ENCODE data around the gene MLXIP. TPM values are rescaled to one million over a fixed set of nuclear protein-coding genes. Genes with fewer than 3 reads are reported as not detected.

MLXIP gene
- total and polyA plus RNA-seq, 4 donors: 10.3 to 65.1 (median 44.4) TPM

DNA sequence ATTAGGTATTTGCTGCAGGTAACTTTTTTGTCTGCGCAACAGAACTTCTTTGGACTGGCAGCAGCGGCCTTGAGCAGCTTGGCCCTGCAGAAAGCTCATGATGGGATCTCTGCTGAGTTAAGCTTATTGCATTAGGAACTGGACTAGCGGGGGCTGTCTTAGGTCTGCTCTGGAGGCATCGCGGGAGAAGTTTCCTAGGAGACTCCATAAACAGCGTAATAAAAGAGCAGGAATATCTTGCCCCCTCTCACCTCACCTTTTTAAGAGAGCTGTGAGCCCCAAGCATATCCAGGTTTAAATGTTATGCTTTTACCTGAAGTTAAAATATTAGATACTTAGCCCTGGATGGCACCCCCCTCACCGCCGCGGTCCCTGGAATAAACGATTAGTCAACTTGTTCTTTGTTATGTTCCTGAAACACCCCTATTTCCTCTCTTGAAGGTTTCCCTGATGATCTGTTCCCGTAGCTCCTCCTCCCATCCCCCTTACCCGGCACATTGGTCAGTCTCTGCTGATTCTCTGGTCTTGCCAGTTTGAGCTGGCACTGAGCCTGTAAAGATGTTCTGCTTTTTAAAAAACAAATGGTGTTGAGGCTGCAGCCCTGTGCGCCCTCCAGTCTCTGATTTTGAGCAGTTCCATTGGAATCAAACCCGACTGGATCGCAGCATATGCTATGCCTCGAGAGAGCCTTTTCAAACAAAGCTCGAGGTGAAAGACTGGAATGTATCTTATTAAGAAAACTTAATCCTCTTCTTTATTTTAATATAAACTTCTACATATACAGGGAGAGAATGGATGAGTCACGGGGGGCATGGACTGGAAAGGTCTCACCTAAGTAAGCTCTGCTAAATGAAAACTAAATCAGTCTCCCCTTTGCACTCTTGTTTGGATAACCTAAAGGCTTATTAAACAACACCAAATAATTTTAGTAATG is 1.9 kb downstream of the MLXIP start:
- DNase-seq: peak; percentile 77 to 86
- H3K9me3 ChIP-seq (ENCODE audit: control insufficient read depth, low read length): no peaks in the 10 kb centered on the region
- WGBS, 2 donors: 6 to 7% methylated on average over 18 of the region's 18 CpGs
- H3K36me3 ChIP-seq (ENCODE audit: control insufficient read depth in 1 of 2, insufficient read depth in 2 of 2, low read length in 1 of 2): no peaks in the 10 kb centered on the region
- peak overlapping the region; percentile 49 to 85 for H3K4me3 ChIP-seq (ENCODE audit: low read length in 2 of 2)
- peak overlapping the region in 1 of 2 donors; percentile 13 for H3K27ac ChIP-seq (ENCODE audit: low read depth in 1 of 2, low read length in 2 of 2)
- intact Hi-C loops (cut with DNase I): no loop called here
- no peaks in the 10 kb centered on the region for H3K4me1 ChIP-seq (ENCODE audit: control insufficient read depth in 1 of 2, insufficient read depth in 2 of 2, low read length in 2 of 2)
- peak; percentile 56 for ATAC-seq (ENCODE audit: low FRiP score)
- H3K27me3 ChIP-seq (ENCODE audit: control insufficient read depth in 1 of 2, insufficient read depth in 2 of 2, low read length in 1 of 2): no peaks in the 10 kb centered on the region

DNA sequence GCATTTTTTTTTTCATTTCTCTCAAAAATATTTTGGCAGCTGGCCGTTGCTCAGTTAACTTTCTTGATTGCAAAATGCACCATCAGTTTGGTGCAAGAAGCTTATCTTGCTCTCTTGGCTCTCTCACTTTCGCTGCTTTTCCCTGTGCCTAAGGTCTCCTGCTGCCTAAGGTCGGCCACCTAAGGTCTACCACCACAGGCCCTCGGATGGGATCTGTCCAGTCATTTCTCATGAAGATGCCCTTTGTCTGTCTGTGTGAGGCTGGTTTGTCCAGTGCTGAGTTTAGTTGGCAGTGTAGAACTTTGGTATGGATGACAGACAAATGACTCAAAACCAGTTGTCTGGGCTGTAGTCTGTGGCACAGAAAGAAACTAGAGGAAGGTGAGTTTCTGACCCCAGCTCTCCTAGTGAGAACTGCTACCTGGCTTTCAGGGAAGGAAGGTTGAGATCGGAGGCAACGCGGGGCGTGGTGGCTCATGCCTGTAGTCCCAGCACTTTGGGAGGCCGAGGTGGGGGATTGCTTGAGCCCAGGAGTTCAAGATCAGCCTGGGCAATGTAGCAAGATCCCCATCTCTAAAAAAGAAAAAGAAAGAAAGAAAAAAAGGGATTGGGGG is 2.6 kb downstream of the MLXIP start:
- ATAC-seq (ENCODE audit: low FRiP score) (no peak), DNase-seq (peak; percentile 16 to 33)
- Histone ChIP-seq H3K36me3 (ENCODE audit: control insufficient read depth in 1 of 2, insufficient read depth in 2 of 2, low read length in 1 of 2) (no peaks in the 10 kb centered on the region), H3K4me1 (ENCODE audit: control insufficient read depth in 1 of 2, insufficient read depth in 2 of 2, low read length in 2 of 2) (no peaks in the 10 kb centered on the region), H3K4me3 (ENCODE audit: low read length in 2 of 2) (peak overlapping the region in 1 of 2 donors; percentile 85), H3K27me3 (ENCODE audit: control insufficient read depth in 1 of 2, insufficient read depth in 2 of 2, low read length in 1 of 2) (no peaks in the 10 kb centered on the region), H3K27ac (ENCODE audit: low read depth in 1 of 2, low read length in 2 of 2) (peak overlapping the region in 1 of 2 donors; percentile 48), H3K9me3 (ENCODE audit: control insufficient read depth, low read length) (no peaks in the 10 kb centered on the region)
- intact Hi-C loops (cut with DNase I): no loop called here
- 68% methylated on average over 9 of the region's 9 CpGs for WGBS, 2 donors

DNA sequence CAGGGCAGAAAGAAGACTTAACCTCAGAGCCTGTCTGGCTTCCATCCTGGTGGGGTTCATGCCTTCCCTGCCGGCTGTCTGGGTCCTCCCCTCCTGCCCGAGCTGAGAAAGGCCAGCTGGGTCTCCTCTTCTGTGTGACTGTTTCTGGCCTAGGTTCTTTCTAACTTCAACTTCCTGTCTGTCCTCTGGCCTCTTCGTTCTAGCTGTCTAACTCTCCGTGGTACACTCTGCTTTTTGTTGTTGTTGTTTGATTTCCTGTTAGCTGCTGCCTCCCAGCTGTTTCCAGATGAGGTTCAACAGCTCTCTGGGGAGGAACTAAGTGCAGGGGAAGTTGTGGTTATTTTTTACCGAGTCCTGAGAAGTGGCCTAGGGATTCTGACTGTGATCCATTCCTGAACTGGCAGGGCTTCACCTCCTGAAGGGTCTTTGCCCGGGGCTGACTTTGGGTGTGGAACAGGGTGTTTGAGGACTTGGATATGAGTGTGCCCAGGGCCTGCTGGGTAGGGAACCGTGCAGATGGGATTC is 3.2 kb downstream of the MLXIP start:
- H3K4me3 ChIP-seq (ENCODE audit: low read length in 2 of 2): no peak overlapping the region
- DNase-seq (peak; percentile 64 to 69), ATAC-seq (ENCODE audit: low FRiP score) (no peak)
- H3K4me1 ChIP-seq (ENCODE audit: control insufficient read depth in 1 of 2, insufficient read depth in 2 of 2, low read length in 2 of 2): no peaks in the 10 kb centered on the region
- H3K27ac ChIP-seq (ENCODE audit: low read depth in 1 of 2, low read length in 2 of 2): peak overlapping the region in 1 of 2 donors; percentile 48
- no peaks in the 10 kb centered on the region for H3K27me3 ChIP-seq (ENCODE audit: control insufficient read depth in 1 of 2, insufficient read depth in 2 of 2, low read length in 1 of 2)
- H3K9me3 ChIP-seq (ENCODE audit: control insufficient read depth, low read length): no peaks in the 10 kb centered on the region
- no peaks in the 10 kb centered on the region for H3K36me3 ChIP-seq (ENCODE audit: control insufficient read depth in 1 of 2, insufficient read depth in 2 of 2, low read length in 1 of 2)
- intact Hi-C loops (cut with DNase I): no loop called here
- 1 to 8% methylated on average over 7 of the region's 7 CpGs for WGBS, 2 donors

DNA sequence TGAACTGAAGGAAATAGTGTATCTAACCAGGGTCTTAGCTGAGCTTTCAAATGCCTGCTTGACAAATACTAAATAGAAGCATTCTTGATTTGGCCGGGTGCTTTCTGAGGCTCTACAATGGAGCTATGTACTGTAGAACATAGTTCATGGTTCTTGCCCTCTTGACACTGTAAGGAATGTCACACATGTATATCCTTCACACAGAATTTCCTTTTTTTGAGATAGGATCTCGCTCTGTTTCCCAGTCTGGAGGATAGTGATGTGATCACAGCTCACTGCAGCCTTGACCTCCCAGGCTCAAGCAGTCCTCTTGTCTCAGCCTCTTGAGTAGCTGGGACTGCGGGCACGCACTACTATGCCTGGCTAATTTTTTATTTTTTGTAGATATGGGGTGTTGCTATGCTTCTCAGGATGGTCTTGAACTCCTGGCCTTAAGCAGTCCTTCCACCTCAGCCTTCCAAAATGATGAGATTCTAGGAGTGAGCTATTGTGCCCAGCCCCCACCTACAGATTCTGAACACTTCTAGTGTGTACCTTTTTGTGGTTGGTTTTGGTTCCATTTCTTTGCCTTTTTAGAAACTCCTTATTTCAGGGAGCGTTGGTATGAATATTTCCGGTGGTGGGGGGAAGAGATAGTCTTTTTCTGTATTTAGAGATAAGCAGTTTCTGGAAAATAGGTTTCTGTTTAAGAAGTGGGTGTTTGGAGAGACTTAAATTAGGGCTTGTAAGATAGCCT is 4.2 kb downstream of the MLXIP start:
- Histone ChIP-seq H3K4me1 (ENCODE audit: control insufficient read depth in 1 of 2, insufficient read depth in 2 of 2, low read length in 2 of 2) (no peaks in the 10 kb centered on the region), H3K36me3 (ENCODE audit: control insufficient read depth in 1 of 2, insufficient read depth in 2 of 2, low read length in 1 of 2) (no peaks in the 10 kb centered on the region), H3K27me3 (ENCODE audit: control insufficient read depth in 1 of 2, insufficient read depth in 2 of 2, low read length in 1 of 2) (no peaks in the 10 kb centered on the region), H3K9me3 (ENCODE audit: control insufficient read depth, low read length) (no peaks in the 10 kb centered on the region), H3K4me3 (ENCODE audit: low read length in 2 of 2) (no peak overlapping the region), H3K27ac (ENCODE audit: low read depth in 1 of 2, low read length in 2 of 2) (no peak overlapping the region)
- WGBS, 2 donors: 84 to 87% methylated on average over 6 of the region's 6 CpGs
- intact Hi-C loops (cut with DNase I): no loop called here
- peak; percentile 14 to 19 for DNase-seq
- no peak for ATAC-seq (ENCODE audit: low FRiP score)

DNA sequence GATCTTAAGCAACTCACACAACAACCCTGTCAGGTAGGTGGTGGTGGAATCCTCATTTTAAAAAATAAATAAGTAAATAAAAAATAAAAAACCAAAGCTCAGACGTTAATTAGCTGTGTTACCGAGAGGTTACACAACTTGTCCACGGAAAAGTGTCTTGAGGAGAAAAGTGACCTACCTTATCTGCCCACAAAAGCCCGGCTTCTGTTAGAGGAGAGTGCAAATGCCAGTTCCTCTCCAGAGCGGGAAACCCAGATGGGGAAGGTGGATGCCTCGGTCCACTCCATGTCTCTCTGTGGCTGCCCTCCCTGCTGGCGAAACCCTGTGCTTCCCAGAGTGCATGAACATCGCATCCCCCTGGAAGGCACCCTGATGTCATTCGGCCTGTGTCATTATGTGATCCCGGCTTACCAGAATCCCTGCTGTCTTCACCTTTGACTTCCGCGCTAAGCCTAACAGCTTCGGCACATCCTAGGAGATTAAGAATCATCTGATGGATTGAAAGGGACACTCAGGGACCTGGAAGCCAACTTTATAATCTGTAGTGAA is 6.4 kb downstream of the MLXIP start:
- no peak for ATAC-seq (ENCODE audit: low FRiP score)
- Histone ChIP-seq H3K4me3 (ENCODE audit: low read length in 2 of 2) (no peak overlapping the region), H3K36me3 (ENCODE audit: control insufficient read depth in 1 of 2, insufficient read depth in 2 of 2, low read length in 1 of 2) (no peaks in the 10 kb centered on the region), H3K27ac (ENCODE audit: low read depth in 1 of 2, low read length in 2 of 2) (no peak overlapping the region), H3K27me3 (ENCODE audit: control insufficient read depth in 1 of 2, insufficient read depth in 2 of 2, low read length in 1 of 2) (no peaks in the 10 kb centered on the region), H3K9me3 (ENCODE audit: control insufficient read depth, low read length) (no peaks in the 10 kb centered on the region), H3K4me1 (ENCODE audit: control insufficient read depth in 1 of 2, insufficient read depth in 2 of 2, low read length in 2 of 2) (no peaks in the 10 kb centered on the region)
- intact Hi-C loops (cut with DNase I): no loop called here
- WGBS, 2 donors: 92 to 94% methylated on average over 13 of the region's 13 CpGs
- DNase-seq: peak in 1 of 2 donors; percentile 35

DNA sequence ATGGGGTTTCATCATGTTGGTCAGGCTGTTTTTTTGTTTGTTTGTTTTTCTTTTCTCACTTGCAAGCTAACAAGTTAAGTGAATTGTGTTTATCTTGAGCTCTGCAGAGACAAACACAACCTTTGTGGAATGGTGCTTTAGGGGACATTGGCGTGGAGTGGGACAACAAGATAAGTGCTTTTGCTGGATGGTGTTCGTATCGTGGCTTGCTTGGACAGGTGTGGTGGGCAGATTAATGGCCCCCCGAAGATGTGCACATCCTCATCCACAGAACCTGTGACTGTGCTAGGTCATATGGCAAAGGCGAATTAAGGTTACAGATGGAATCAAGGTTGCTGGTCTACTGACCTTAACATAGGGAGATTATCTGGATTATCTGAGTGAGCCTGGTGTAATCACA is 7.0 kb downstream of the MLXIP start:
- intact Hi-C loops (cut with DNase I): no loop called here
- ATAC-seq (ENCODE audit: low FRiP score) (no peak), DNase-seq (no peak)
- WGBS, 2 donors: 86 to 92% methylated on average over 5 of the region's 5 CpGs
- Histone ChIP-seq H3K27ac (ENCODE audit: low read depth in 1 of 2, low read length in 2 of 2) (no peak overlapping the region), H3K4me3 (ENCODE audit: low read length in 2 of 2) (no peak overlapping the region), H3K4me1 (ENCODE audit: control insufficient read depth in 1 of 2, insufficient read depth in 2 of 2, low read length in 2 of 2) (no peaks in the 10 kb centered on the region), H3K9me3 (ENCODE audit: control insufficient read depth, low read length) (no peaks in the 10 kb centered on the region), H3K27me3 (ENCODE audit: control insufficient read depth in 1 of 2, insufficient read depth in 2 of 2, low read length in 1 of 2) (no peaks in the 10 kb centered on the region), H3K36me3 (ENCODE audit: control insufficient read depth in 1 of 2, insufficient read depth in 2 of 2, low read length in 1 of 2) (no peaks in the 10 kb centered on the region)

DNA sequence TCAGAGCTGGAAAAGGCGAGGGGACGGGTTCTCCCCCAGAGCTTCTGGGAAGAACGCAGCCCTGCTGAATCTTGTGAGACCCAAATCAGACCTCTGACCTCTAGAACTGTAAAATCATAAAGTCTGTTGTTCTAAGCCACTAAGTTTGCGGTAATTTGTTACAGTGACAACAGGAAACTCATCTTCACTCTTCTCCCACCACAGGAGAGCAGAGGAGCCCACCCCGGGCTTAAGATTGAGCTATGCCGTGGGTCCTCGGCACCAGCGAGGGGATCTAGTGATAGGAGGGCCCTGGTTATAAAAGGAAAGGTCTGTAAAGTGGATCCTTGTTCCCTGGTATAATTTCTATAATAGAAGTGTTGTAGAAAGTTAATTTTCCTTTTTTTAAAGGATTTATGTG is 7.6 kb downstream of the MLXIP start:
- DNase-seq: peak in 1 of 2 donors; percentile 25
- Histone ChIP-seq H3K27me3 (ENCODE audit: control insufficient read depth in 1 of 2, insufficient read depth in 2 of 2, low read length in 1 of 2) (no peaks in the 10 kb centered on the region), H3K27ac (ENCODE audit: low read depth in 1 of 2, low read length in 2 of 2) (no peak overlapping the region), H3K36me3 (ENCODE audit: control insufficient read depth in 1 of 2, insufficient read depth in 2 of 2, low read length in 1 of 2) (no peaks in the 10 kb centered on the region), H3K9me3 (ENCODE audit: control insufficient read depth, low read length) (no peaks in the 10 kb centered on the region), H3K4me3 (ENCODE audit: low read length in 2 of 2) (no peak overlapping the region), H3K4me1 (ENCODE audit: control insufficient read depth in 1 of 2, insufficient read depth in 2 of 2, low read length in 2 of 2) (no peaks in the 10 kb centered on the region)
- WGBS, 2 donors: 93 to 94% methylated on average over 8 of the region's 8 CpGs
- intact Hi-C loops (cut with DNase I): no loop called here
- no peak for ATAC-seq (ENCODE audit: low FRiP score)

DNA sequence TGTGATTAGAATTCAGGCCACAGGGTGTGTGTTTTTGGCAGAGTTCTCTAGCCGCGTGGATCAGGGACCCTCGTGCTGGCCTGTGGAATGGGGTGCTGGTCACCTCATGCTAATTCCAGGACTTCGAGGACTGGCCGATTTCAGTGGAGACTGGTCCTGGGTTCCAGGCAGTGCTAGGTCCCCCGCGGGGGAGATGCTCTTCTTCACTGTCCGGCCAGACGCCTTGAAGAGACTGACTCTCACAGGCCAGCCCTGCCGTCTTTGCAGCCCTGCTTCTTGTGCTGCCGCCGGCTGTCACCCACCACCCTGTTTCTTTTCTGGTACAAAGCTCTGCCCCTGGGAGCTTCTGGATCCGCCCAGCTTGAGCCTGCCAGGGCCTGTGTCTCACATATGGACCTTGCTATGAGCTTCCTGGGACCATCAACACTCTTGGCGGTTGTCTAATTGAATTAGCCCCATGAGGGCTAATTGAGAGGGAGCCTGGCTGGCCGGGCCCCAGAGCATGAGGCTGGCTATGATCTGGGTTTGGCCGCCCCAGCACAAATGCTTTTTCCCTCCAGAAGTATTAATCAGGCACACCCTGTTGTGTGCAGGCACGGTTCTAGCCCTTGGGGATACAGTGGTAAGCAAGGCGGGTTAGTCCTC is 8.2 kb downstream of the MLXIP start:
- no peak overlapping the region for H3K27ac ChIP-seq (ENCODE audit: low read depth in 1 of 2, low read length in 2 of 2)
- 90 to 92% methylated on average over 18 of the region's 18 CpGs for WGBS, 2 donors
- intact Hi-C loops (cut with DNase I): no loop called here

More for the DNA sequence above, 8.2 kb downstream of the MLXIP start:
- Histone ChIP-seq H3K36me3 (ENCODE audit: control insufficient read depth in 1 of 2, insufficient read depth in 2 of 2, low read length in 1 of 2) (no peaks in the 10 kb centered on the region), H3K9me3 (ENCODE audit: control insufficient read depth, low read length) (no peaks in the 10 kb centered on the region), H3K27me3 (ENCODE audit: control insufficient read depth in 1 of 2, insufficient read depth in 2 of 2, low read length in 1 of 2) (no peaks in the 10 kb centered on the region), H3K4me1 (ENCODE audit: control insufficient read depth in 1 of 2, insufficient read depth in 2 of 2, low read length in 2 of 2) (no peaks in the 10 kb centered on the region), H3K4me3 (ENCODE audit: low read length in 2 of 2) (no peak overlapping the region)
- ATAC-seq (ENCODE audit: low FRiP score) (no peak), DNase-seq (peak in 1 of 2 donors; percentile 60)
